Endothelial cell of umbilical vein (primary cell): ENCODE results near the gene CHMP1B. TPM values are rescaled to one million over a fixed set of nuclear protein-coding genes. Genes with fewer than 3 reads are reported as not detected.

Source experiments
- BruUV-seq: library from RNA; stranded (reverse); fragments of 400-500 nt; replicated peaks from 2 replicates; lab custom pipeline; 2021; lab: Mats Ljungman, UMichigan
- CTCF ChIA-PET: fragments of 300-600, 350-600 bp; sonication (Branson Sonifier 250); formaldehyde crosslinking; loops from one replicate; lab custom pipeline; 2021; ENCODE audit warnings: antibody characterized with exemption, inconsistent platforms; lab: Charles Lee
- POLR2A ChIA-PET: fragments of 300-600, 350-600 bp; sonication (Branson Sonifier 250); formaldehyde crosslinking; loops from one replicate; lab custom pipeline; 2021; ENCODE audit warnings: antibody characterized with exemption, inconsistent platforms; lab: Charles Lee
- DNase-seq: peaks from one replicate; pipeline ENCODE4 v3.0.0-alpha.2; 2011; ENCODE audit warnings: low read depth, low spot score
- FAIRE-seq: peaks from 2 replicates; lab custom pipeline; 2011; peaks lifted over from hg19 to GRCh38; lab: Jason Lieb, UNC
- H2AFZ ChIP-seq: 2 replicates; pipeline ENCODE4 v1.6.0; 2012; ENCODE audit warnings: low read depth, low read length, control low read depth, inconsistent platforms
- H3K27ac ChIP-seq: 2 replicates; pipeline ENCODE4 v1.5.1; 2011; ENCODE audit warnings: low read depth, mild to moderate bottlenecking, control low read depth, low read length, moderate library complexity; ENCODE audit not compliant: insufficient read depth
- H3K27me3 ChIP-seq, 2 experiments: 2 replicates each; pipeline versions ENCODE4 v1.6.0 to v1.6.1; 2011; ENCODE audit warnings: low read length in 2 of 2, mixed read lengths in 1 of 2; ENCODE audit not compliant: control insufficient read depth in 2 of 2, insufficient read depth in 2 of 2
- H3K36me3 ChIP-seq, 2 experiments: 2 replicates in 1 of 2; 3 replicates in 1 of 2; pipeline ENCODE4 v1.5.1; 2011; ENCODE audit warnings: low read length in 2 of 2, mild to moderate bottlenecking in 1 of 2, moderate library complexity in 1 of 2; ENCODE audit not compliant: control insufficient read depth in 2 of 2, insufficient read depth in 2 of 2; ENCODE audit errors: extremely low read depth in 1 of 2
- H3K4me1 ChIP-seq: 3 replicates; pipeline ENCODE4 v1.5.1; 2011; ENCODE audit warnings: mild to moderate bottlenecking, low read length; ENCODE audit not compliant: control insufficient read depth, insufficient read depth; ENCODE audit errors: extremely low read depth
- H3K4me2 ChIP-seq: 2 replicates; pipeline ENCODE4 v1.6.1; 2011; ENCODE audit warnings: low read length, control low read depth, mixed read lengths; ENCODE audit not compliant: insufficient read depth
- H3K4me3 ChIP-seq, 3 experiments: fragments of 200-600 bp in 1 of 3; sonication (generic), shearing (Covaris generic) in 1 of 3; replicated peaks in 1 of 3; 2 replicates each; pipeline ENCODE4 v1.5.1; 2011 to 2016; ENCODE audit warnings: control low read depth in 3 of 3, low read length in 3 of 3, mild to moderate bottlenecking in 2 of 3, inconsistent platforms in 1 of 3, low read depth in 1 of 3, moderate library complexity in 1 of 3; ENCODE audit not compliant: insufficient read depth in 1 of 3
- H3K79me2 ChIP-seq: 2 replicates; pipeline ENCODE4 v1.6.0; 2012; ENCODE audit warnings: low read length, inconsistent platforms; ENCODE audit not compliant: control insufficient read depth, insufficient read depth
- H3K9ac ChIP-seq: replicated peaks from 2 replicates; pipeline ENCODE3; 2011; ENCODE audit warnings: low read length, control low read depth; ENCODE audit not compliant: insufficient read depth; ENCODE audit errors: extremely low read depth
- H3K9me1 ChIP-seq: replicated peaks from 3 replicates; pipeline ENCODE4 v1.6.0; 2011; ENCODE audit warnings: mild to moderate bottlenecking, low read length; ENCODE audit not compliant: control insufficient read depth, insufficient read depth; ENCODE audit errors: extremely low read depth
- H3K9me3 ChIP-seq: replicated peaks from 2 replicates; pipeline ENCODE4 v1.5.1; 2012; ENCODE audit warnings: low read length, inconsistent platforms; ENCODE audit not compliant: control insufficient read depth, insufficient read depth
- H4K20me1 ChIP-seq: replicated peaks from 2 replicates; pipeline ENCODE3; 2011; ENCODE audit warnings: mild to moderate bottlenecking, low read length; ENCODE audit not compliant: control insufficient read depth, insufficient read depth; ENCODE audit errors: extremely low read depth
- CTCF ChIP-seq, 2 donors: IDR thresholded peaks; 1 replicate in 1 of 2; 2 replicates in 1 of 2; pipeline ENCODE4 v1.5.1; 2011; ENCODE audit warnings: low read length in 2 of 2, mild to moderate bottlenecking in 2 of 2, moderate library complexity in 2 of 2, control low read depth in 1 of 2, inconsistent platforms in 1 of 2, low read depth in 1 of 2; ENCODE audit not compliant: insufficient read depth in 1 of 2; ENCODE audit errors: extremely low read depth in 1 of 2
- EZH2 ChIP-seq: IDR thresholded peaks from 2 replicates; pipeline ENCODE4 v1.6.1; 2012; ENCODE audit warnings: borderline replicate concordance, low read depth, mild to moderate bottlenecking, moderate library complexity, low read length, inconsistent platforms; ENCODE audit not compliant: severe bottlenecking
- FOS ChIP-seq: IDR thresholded peaks from 2 replicates; pipeline ENCODE4 v1.6.1; 2011; ENCODE audit warnings: mild to moderate bottlenecking, low read length, moderate library complexity, borderline replicate concordance; ENCODE audit not compliant: insufficient read depth
- GATA2 ChIP-seq: IDR thresholded peaks from 2 replicates; pipeline ENCODE4 v1.7.0; 2011; ENCODE audit warnings: low read depth, mild to moderate bottlenecking, moderate library complexity, mixed read lengths, low read length; ENCODE audit not compliant: insufficient read length, insufficient read depth
- JUN ChIP-seq: IDR thresholded peaks from 2 replicates; pipeline ENCODE4 v1.6.1; 2011; ENCODE audit warnings: borderline replicate concordance, low read depth; ENCODE audit not compliant: insufficient read length, insufficient read depth
- MAX ChIP-seq: IDR thresholded peaks from 2 replicates; pipeline ENCODE4 v1.6.1; 2011; ENCODE audit not compliant: insufficient read depth, insufficient read length
- MYC ChIP-seq: IDR thresholded peaks from one replicate; pipeline ENCODE4 v1.6.1; 2011; ENCODE audit warnings: mild to moderate bottlenecking, low read depth, low read length
- POLR2A ChIP-seq: IDR thresholded peaks from 2 replicates; pipeline ENCODE4 v1.6.1; 2012; ENCODE audit warnings: low read depth, mild to moderate bottlenecking, control low read depth, low read length
- POLR2AphosphoS5 ChIP-seq: IDR thresholded peaks from 2 replicates; pipeline ENCODE4 v1.6.1; 2012; ENCODE audit warnings: low read depth, mild to moderate bottlenecking, control low read depth, low read length, moderate library complexity; ENCODE audit not compliant: insufficient read depth
- dilution Hi-C: fragments of 300-500 bp; cut with MboI; formaldehyde crosslinking; loops from one replicate; pipeline ENCODE4 v1.15.0; 2019; ENCODE audit warnings: low sequenced_read_pairs; ENCODE audit not compliant: extremely low pct_ligation_motif_present
- intact Hi-C: fragments of 100-400 bp; cut with micrococcal nuclease; formaldehyde crosslinking; loops from one replicate; pipeline ENCODE4 v1.10.0; 2022
- polyA plus RNA-seq, 4 experiments: library from polyadenylated mRNA; depleted of rRNA in 3 of 4; stranded (reverse) in 3 of 4; unstranded in 1 of 4; fragments of >200 nt; gene quantifications; 2 replicates each; pipeline versions ENCODE4 v1.2.1 to v1.2.3, GENCODE V29; 2011 to 2012; ENCODE audit warnings: missing spikeins in 1 of 4
- total RNA-seq: library from RNA; stranded (reverse); gene quantifications from 2 replicates; pipeline ENCODE4 v1.2.3, GENCODE V29; 2021

The CHMP1B gene
- total and polyA plus RNA-seq, 2 donors (not counting 3 experiments of a cell fraction or from before 2014, with no cell fraction given): 24.0 to 27.0 TPM

DNA sequence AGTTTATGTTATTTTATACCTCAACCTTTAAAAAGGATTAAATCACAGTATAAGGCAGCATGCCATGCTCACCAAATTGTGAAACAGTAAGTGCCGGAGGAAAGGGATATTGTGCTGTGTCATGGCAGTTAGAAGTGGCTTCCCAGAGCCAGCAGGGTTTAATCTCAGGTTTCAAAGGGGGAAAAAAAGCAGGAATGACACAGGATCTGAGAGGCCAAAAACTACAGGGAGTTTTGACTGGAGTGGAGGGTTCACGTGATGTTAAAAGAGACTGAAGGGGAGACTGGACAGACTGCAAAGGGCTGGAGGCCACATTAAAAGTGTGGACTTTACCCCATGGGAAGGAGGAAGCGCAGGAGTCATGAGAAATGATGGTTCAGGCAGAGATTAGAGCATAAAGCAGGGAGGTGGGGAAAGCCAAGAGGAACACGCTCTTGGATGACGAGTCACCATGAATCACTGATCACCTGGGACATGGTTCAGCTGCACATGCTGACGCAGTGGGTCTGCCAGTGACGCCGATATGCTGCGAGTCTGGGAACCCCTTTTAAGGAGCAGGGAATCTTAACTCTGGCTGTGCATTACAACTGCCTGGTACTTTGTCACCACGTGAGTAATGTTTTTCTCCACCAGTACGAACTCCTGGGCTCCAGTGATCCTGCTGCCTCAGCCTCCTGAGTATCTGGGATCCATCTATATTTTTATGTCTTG, 6.1 kb downstream of the CHMP1B start:
- intact Hi-C loops: loop anchor here (10.0 kb wide), 1 partner anchor 123 kb away; no protein-coding TSS in a partner anchor
- H3K79me2 ChIP-seq: peaks cover 11% of the 10 kb centered on the region

GRCh38 chr18:11859282-11859830, 8.1 kb downstream of the CHMP1B start:
- BruUV-seq: no TSS peak
- H3K9me3 ChIP-seq: no peaks in the 10 kb centered on the region
- H3K9me1 ChIP-seq: no peaks in the 10 kb centered on the region
- DNase-seq (no peak), FAIRE-seq (no peak)
- ChIA-PET CTCF (interaction anchor here (1.2 to 1.3 kb wide), 2 partner anchors 122 to 135 kb away, joined by 3 read pairs; partner anchors contain the start of gene IMPA2), POLR2A (no interaction called here)
- peak overlapping the region; percentile 45 for H3K27ac ChIP-seq
- H4K20me1 ChIP-seq: no peaks in the 10 kb centered on the region
- no peaks in the 10 kb centered on the region for H3K79me2 ChIP-seq
- TF ChIP-seq POLR2A (no peak), MYC (no peak), JUN (no peak), FOS (no peak), POLR2AphosphoS5 (no peak), GATA2 (no peak), EZH2 (no peak), CTCF (IDR thresholded peaks at IDR 0.05; ENCODE audit: extremely low read depth in 1 of 2, insufficient read depth in 1 of 2, low read depth in 1 of 2, low read length in 2 of 2) (no peak), MAX (no peak)
- no peaks in the 10 kb centered on the region for H3K36me3 ChIP-seq
- H3K27me3 ChIP-seq: no peaks in the 10 kb centered on the region
- H3K4me3 ChIP-seq: no peak overlapping the region
- H2AFZ ChIP-seq: no peak overlapping the region
- no peak overlapping the region for H3K4me2 ChIP-seq
- peaks cover 32% of the 10 kb centered on the region for H3K4me1 ChIP-seq
- intact Hi-C loops (loop anchor here (10.0 kb wide), 1 partner anchor 125 kb away; no protein-coding TSS in a partner anchor), dilution Hi-C loops (no loop called here)
- H3K9ac ChIP-seq: no peak overlapping the region

More for the DNA sequence above, 6.1 kb downstream of the CHMP1B start:
- DNase-seq (peak; percentile 71), FAIRE-seq (peak; percentile 69)
- TF ChIP-seq MYC: no peak
- peak; percentile 49 for TF ChIP-seq JUN
- no peak for TF ChIP-seq GATA2
- TF ChIP-seq FOS: peak; percentile 52
- TF ChIP-seq POLR2AphosphoS5: peak; percentile 49
- Histone ChIP-seq H3K27me3 (no peaks in the 10 kb centered on the region), H3K4me2 (peak overlapping the region; percentile 32), H2AFZ (peak overlapping the region; percentile 1), H4K20me1 (no peaks in the 10 kb centered on the region), H3K4me1 (peaks cover 41% of the 10 kb centered on the region), H3K4me3 (no peak overlapping the region), H3K9ac (peak overlapping the region; percentile 67), H3K36me3 (no peaks in the 10 kb centered on the region), H3K9me1 (no peaks in the 10 kb centered on the region), H3K27ac (peak overlapping the region; percentile 83), H3K9me3 (no peaks in the 10 kb centered on the region)
- CTCF ChIA-PET: no interaction called here
- dilution Hi-C loops: no loop called here
- POLR2A ChIA-PET: no interaction called here
- TSS peak; percentile 85 for BruUV-seq
